ENCODE results near the gene PTX4.

PTX4 gene

DNA sequence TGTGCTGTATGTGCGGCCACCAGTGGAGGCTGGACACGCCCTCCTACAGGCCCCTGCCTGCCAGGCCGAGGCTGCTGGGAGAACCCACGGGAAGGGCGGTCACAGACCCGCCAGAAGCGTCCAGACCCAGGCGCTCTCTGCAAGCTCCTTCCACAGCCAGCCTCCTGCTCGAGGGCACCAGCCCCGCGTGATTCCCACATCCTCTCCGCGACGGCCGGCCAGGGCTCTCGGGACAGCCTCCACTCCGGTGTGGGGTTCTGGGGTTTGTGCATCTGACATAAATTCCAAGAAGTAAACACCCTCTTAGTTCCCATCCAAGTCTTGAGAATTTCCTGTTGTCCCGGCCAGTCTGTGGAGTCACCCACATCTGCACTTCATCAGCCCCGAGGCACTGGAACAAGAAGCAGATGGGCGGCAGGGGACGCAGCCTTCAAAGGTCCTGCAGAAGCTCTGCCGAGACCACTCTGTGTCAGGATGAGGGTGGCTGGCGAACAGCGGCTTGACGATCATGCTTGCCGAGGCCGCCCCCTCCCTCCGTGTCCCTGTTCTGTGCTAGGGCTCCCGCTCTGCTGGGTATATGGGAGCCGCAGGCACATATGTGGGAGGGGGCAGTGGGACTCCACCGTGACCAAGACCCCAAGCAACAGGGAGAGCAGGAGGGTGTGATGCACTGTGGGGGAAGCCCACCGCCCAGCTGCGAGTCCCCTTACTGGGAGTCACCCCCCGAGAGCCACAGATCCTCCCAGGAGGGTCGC, 42.3 kb upstream of the PTX4 start:
- Histone ChIP-seq H3K4me3 (ENCODE audit: low read length, poor library complexity, severe bottlenecking) (no peak overlapping the region), H3K36me3 (ENCODE audit: insufficient read depth, low read length) (no peaks in the 10 kb centered on the region), H3K4me2 (ENCODE audit: low read depth, low read length, poor library complexity, severe bottlenecking) (no peak overlapping the region), H3K9me2 (replicated peaks; ENCODE audit: low read depth, low read length) (no peaks in the 10 kb centered on the region), H3K9ac (ENCODE audit: low read depth, low read length, poor library complexity, severe bottlenecking) (no peak overlapping the region), H4K20me1 (ENCODE audit: insufficient read depth, low read length, poor library complexity, severe bottlenecking) (no peaks in the 10 kb centered on the region), H3K79me2 (ENCODE audit: insufficient read depth, low read length) (no peaks in the 10 kb centered on the region), H3K9me3 (ENCODE audit: insufficient read depth, low read depth, low read length) (no peaks in the 10 kb centered on the region), H3F3A (ENCODE audit: low read depth) (no peaks in the 10 kb centered on the region), H3K27me3 (ENCODE audit: insufficient read depth, low read length, poor library complexity, severe bottlenecking) (no peaks in the 10 kb centered on the region), H2AFZ (ENCODE audit: low read length) (no peak overlapping the region), H3K4me1 (ENCODE audit: insufficient read depth, low read length, poor library complexity, severe bottlenecking) (peaks cover 9% of the 10 kb centered on the region)
- no peak for TF ChIP-seq EZH2phosphoT487 (IDR thresholded peaks at IDR 0.05; ENCODE audit: borderline replicate concordance)

DNA sequence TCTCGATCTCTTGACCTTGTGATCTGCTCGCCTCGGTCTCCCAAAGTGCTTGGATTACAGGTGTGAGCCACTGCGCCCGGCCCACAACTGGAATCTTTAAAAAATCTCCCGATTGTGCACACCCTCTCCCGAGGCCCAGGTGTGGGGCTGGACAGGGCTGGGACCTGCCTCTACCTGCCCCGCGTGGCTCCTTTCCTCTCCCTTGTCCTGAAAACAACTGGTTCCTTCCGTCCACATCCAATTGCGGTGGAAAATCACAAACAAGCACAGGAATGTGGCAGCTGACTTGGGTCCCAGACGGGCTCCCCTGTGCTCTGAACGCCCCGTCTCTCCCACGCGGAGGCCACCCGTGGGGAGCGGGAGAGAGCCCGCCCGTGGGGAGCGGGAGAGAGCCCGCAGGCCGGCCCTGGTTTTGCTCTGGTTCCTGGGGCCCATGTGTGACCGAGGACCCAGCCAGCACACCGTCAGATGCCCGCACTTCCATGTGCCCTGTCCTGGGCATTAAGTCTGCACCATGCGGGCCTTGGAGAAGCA, 41.7 kb upstream of the PTX4 start:
- Histone ChIP-seq H4K20me1 (ENCODE audit: insufficient read depth, low read length, poor library complexity, severe bottlenecking) (no peaks in the 10 kb centered on the region), H3K9me2 (replicated peaks; ENCODE audit: low read depth, low read length) (no peaks in the 10 kb centered on the region), H3K36me3 (ENCODE audit: insufficient read depth, low read length) (no peaks in the 10 kb centered on the region), H3K4me2 (ENCODE audit: low read depth, low read length, poor library complexity, severe bottlenecking) (no peak overlapping the region), H3K9ac (ENCODE audit: low read depth, low read length, poor library complexity, severe bottlenecking) (no peak overlapping the region), H3K9me3 (ENCODE audit: insufficient read depth, low read depth, low read length) (no peaks in the 10 kb centered on the region), H2AFZ (ENCODE audit: low read length) (no peak overlapping the region), H3K4me3 (ENCODE audit: low read length, poor library complexity, severe bottlenecking) (no peak overlapping the region), H3F3A (ENCODE audit: low read depth) (no peaks in the 10 kb centered on the region), H3K27me3 (ENCODE audit: insufficient read depth, low read length, poor library complexity, severe bottlenecking) (no peaks in the 10 kb centered on the region), H3K79me2 (ENCODE audit: insufficient read depth, low read length) (no peaks in the 10 kb centered on the region), H3K4me1 (ENCODE audit: insufficient read depth, low read length, poor library complexity, severe bottlenecking) (peaks cover 9% of the 10 kb centered on the region)
- no peak for TF ChIP-seq EZH2phosphoT487 (IDR thresholded peaks at IDR 0.05; ENCODE audit: borderline replicate concordance)
- TF ChIP-seq, protein P1, sequence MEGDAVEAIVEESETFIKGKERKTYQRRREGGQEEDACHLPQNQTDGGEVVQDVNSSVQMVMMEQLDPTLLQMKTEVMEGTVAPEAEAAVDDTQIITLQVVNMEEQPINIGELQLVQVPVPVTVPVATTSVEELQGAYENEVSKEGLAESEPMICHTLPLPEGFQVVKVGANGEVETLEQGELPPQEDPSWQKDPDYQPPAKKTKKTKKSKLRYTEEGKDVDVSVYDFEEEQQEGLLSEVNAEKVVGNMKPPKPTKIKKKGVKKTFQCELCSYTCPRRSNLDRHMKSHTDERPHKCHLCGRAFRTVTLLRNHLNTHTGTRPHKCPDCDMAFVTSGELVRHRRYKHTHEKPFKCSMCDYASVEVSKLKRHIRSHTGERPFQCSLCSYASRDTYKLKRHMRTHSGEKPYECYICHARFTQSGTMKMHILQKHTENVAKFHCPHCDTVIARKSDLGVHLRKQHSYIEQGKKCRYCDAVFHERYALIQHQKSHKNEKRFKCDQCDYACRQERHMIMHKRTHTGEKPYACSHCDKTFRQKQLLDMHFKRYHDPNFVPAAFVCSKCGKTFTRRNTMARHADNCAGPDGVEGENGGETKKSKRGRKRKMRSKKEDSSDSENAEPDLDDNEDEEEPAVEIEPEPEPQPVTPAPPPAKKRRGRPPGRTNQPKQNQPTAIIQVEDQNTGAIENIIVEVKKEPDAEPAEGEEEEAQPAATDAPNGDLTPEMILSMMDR (conservative IDR thresholded peaks at IDR 0.05; ENCODE audit: low read length): no peak

DNA sequence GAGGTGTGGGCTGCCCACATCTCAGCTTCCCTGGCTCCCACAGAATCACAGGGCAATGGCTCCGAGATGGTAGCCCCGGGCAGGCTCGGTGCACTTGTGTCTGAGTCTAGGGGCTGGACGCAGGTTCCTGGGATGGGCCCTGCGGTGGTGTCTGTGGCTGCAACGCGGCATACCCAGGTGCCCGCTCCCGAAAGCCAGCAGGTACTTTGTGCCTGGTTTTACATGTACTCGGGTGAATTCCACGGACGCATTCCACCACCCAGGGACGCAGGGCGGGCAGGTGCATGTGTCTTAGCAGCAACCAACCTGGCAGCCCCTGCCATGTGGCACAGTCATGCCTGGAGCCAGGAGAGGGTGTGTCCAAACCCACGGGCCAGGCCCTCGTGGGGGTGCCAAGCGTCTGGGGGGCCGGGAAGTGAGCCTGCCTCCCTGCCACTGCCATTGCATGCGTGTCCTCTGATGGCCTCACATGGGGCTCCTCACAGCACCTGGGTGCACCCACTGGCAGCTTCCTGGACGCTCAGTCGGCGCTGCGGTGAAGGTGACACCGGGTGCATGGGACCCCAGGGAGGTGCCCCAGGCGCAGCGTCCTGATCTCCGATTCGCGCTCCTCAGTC, 40.3 kb upstream of the PTX4 start:
- Histone ChIP-seq H3K4me1 (ENCODE audit: insufficient read depth, low read length, poor library complexity, severe bottlenecking) (peaks cover 9% of the 10 kb centered on the region), H3K36me3 (ENCODE audit: insufficient read depth, low read length) (no peaks in the 10 kb centered on the region), H3K4me2 (ENCODE audit: low read depth, low read length, poor library complexity, severe bottlenecking) (no peak overlapping the region), H3F3A (ENCODE audit: low read depth) (no peaks in the 10 kb centered on the region), H2AFZ (ENCODE audit: low read length) (no peak overlapping the region), H3K9me3 (ENCODE audit: insufficient read depth, low read depth, low read length) (no peaks in the 10 kb centered on the region), H3K4me3 (ENCODE audit: low read length, poor library complexity, severe bottlenecking) (no peak overlapping the region), H3K9me2 (replicated peaks; ENCODE audit: low read depth, low read length) (no peaks in the 10 kb centered on the region), H3K79me2 (ENCODE audit: insufficient read depth, low read length) (no peaks in the 10 kb centered on the region), H3K9ac (ENCODE audit: low read depth, low read length, poor library complexity, severe bottlenecking) (no peak overlapping the region), H4K20me1 (ENCODE audit: insufficient read depth, low read length, poor library complexity, severe bottlenecking) (no peaks in the 10 kb centered on the region), H3K27me3 (ENCODE audit: insufficient read depth, low read length, poor library complexity, severe bottlenecking) (no peaks in the 10 kb centered on the region)
- TF ChIP-seq, protein P1 (conservative IDR thresholded peaks at IDR 0.05; ENCODE audit: low read length): no peak
- TF ChIP-seq EZH2phosphoT487 (IDR thresholded peaks at IDR 0.05; ENCODE audit: borderline replicate concordance): no peak
